B cell (primary cell): ENCODE measurements around the gene PNKP. TPM values are rescaled to one million over a fixed set of nuclear protein-coding genes. Genes with fewer than 3 reads are reported as not detected.

ENCODE experiments used
- ATAC-seq: fragments of 200-7000 bp; cut with Tn5 transposase; one replicate; pipeline ENCODE4 v1.10.0; 2021; ENCODE audit warnings: low read depth, mild to moderate bottlenecking, moderate number of reproducible peaks, moderate library complexity
- CTCF ChIA-PET: fragments of 350-600 bp; sonication (Branson Sonifier 250); formaldehyde crosslinking; loops from one replicate; lab custom pipeline; 2021; ENCODE audit warnings: antibody characterized with exemption, inconsistent platforms; lab: Charles Lee
- POLR2A ChIA-PET: fragments of 350-600 bp; sonication (Branson Sonifier 250); formaldehyde crosslinking; loops from one replicate; lab custom pipeline; 2021; ENCODE audit warnings: antibody characterized with exemption; lab: Charles Lee
- DNase-seq: peaks from one replicate; pipeline ENCODE4 v3.0.0; 2013
- H2AFZ ChIP-seq: 2 replicates; pipeline ENCODE4 v1.6.1; 2012; ENCODE audit warnings: mild to moderate bottlenecking, low read depth, low read length; ENCODE audit not compliant: insufficient read depth, poor library complexity, severe bottlenecking
- H3K27ac ChIP-seq, 2 donors: 1 replicate in 1 of 2; 2 replicates in 1 of 2; pipeline ENCODE4 v1.5.1; 2012 to 2013; ENCODE audit warnings: low read length in 2 of 2, mild to moderate bottlenecking in 2 of 2, moderate library complexity in 1 of 2
- H3K27me3 ChIP-seq, 4 experiments: fragments of 200-600 bp in 1 of 4; sonication (generic) in 1 of 4; replicated peaks in 1 of 4; 1 replicate in 2 of 4; 2 replicates in 2 of 4; pipeline versions ENCODE4 v1.6.1 to v1.7.0; 2013 to 2016; ENCODE audit warnings: low read length in 3 of 4, mild to moderate bottlenecking in 2 of 4, mixed read lengths in 1 of 4, moderate library complexity in 1 of 4; ENCODE audit not compliant: insufficient read depth in 4 of 4, control insufficient read depth in 3 of 4; ENCODE audit errors: control extremely low read depth in 1 of 4
- H3K36me3 ChIP-seq, 2 experiments: replicated peaks in 1 of 2; 1 replicate in 1 of 2; 2 replicates in 1 of 2; pipeline versions ENCODE4 v1.6.1 to v1.7.1; 2013; ENCODE audit warnings: low read length in 1 of 2; ENCODE audit not compliant: insufficient read depth in 2 of 2, control insufficient read depth in 1 of 2; ENCODE audit errors: control extremely low read depth in 1 of 2, extremely low read depth in 1 of 2
- H3K4me1 ChIP-seq, 2 donors: fragments of 200-600 bp in 1 of 2; sonication (generic) in 1 of 2; 1 replicate in 1 of 2; 2 replicates in 1 of 2; pipeline versions ENCODE4 v1.5.1 to v1.6.1; 2013 to 2017; ENCODE audit warnings: low read length in 2 of 2; ENCODE audit not compliant: control insufficient read depth in 2 of 2, insufficient read depth in 2 of 2
- H3K4me2 ChIP-seq: replicated peaks from 2 replicates; pipeline ENCODE3; 2012; ENCODE audit warnings: mild to moderate bottlenecking, low read depth, low read length; ENCODE audit not compliant: poor library complexity, severe bottlenecking
- H3K4me3 ChIP-seq, 5 experiments: fragments of 200-600 bp in 1 of 5; sonication (generic) in 1 of 5; 1 replicate in 3 of 5; 2 replicates in 2 of 5; pipeline versions ENCODE4 v1.5.1 to v1.7.0; 2011 to 2016; ENCODE audit warnings: low read length in 4 of 5, mild to moderate bottlenecking in 4 of 5, low read depth in 2 of 5, control low read depth in 1 of 5, moderate library complexity in 1 of 5; ENCODE audit not compliant: insufficient read depth in 1 of 5; ENCODE audit errors: control extremely low read depth in 1 of 5, extremely low read depth in 1 of 5
- H3K79me2 ChIP-seq: fragments of 200-600 bp; sonication (generic); one replicate; pipeline ENCODE4 v1.6.0; 2016; ENCODE audit warnings: low read length; ENCODE audit not compliant: control insufficient read depth, insufficient read depth
- H3K9ac ChIP-seq: fragments of 200-600 bp; sonication (generic); 2 replicates; pipeline ENCODE4 v1.6.1; 2017; ENCODE audit warnings: mild to moderate bottlenecking, low read length, moderate library complexity
- H3K9me3 ChIP-seq, 3 donors: one replicate each; pipeline versions ENCODE4 v1.6.1 to v1.7.1; 2013; ENCODE audit warnings: low read length in 2 of 3; ENCODE audit not compliant: control insufficient read depth in 2 of 3, insufficient read depth in 1 of 3; ENCODE audit errors: control extremely low read depth in 1 of 3
- H4K20me1 ChIP-seq: 2 replicates; pipeline ENCODE4 v1.6.0; 2012; ENCODE audit warnings: mild to moderate bottlenecking, low read length; ENCODE audit not compliant: insufficient read depth, control insufficient read depth, poor library complexity, severe bottlenecking
- H3K27ac Mint-ChIP-seq: one replicate; pipeline ENCODE4 v1.8.0; 2021; ENCODE audit warnings: mixed read lengths
- H3K27me3 Mint-ChIP-seq: one replicate; pipeline ENCODE4 v1.8.0; 2021; ENCODE audit warnings: mixed read lengths
- H3K4me1 Mint-ChIP-seq: one replicate; pipeline ENCODE4 v1.8.0; 2021; ENCODE audit warnings: mixed read lengths
- H3K4me3 Mint-ChIP-seq: one replicate; pipeline ENCODE4 v1.8.0; 2021; ENCODE audit warnings: mixed read lengths
- H3K9me3 Mint-ChIP-seq: one replicate; pipeline ENCODE4 v1.8.0; 2022; ENCODE audit warnings: mixed read lengths; ENCODE audit not compliant: insufficient read depth
- EZH2 ChIP-seq: IDR thresholded peaks from 2 replicates; pipeline ENCODE4 v1.6.1; 2012; ENCODE audit warnings: borderline replicate concordance, low read depth, mild to moderate bottlenecking, moderate library complexity, low read length; ENCODE audit not compliant: insufficient read depth, poor library complexity, severe bottlenecking
- WGBS: methylation state at CpG from one replicate; pipeline ENCODE4 v1.1.5; 2013; ENCODE audit warnings: missing lambda C conversion rate; ENCODE audit not compliant: insufficient coverage; 5-methylcytosine and 5-hydroxymethylcytosine counted together
- intact Hi-C: fragments of 100-400 bp; cut with micrococcal nuclease; formaldehyde crosslinking; loops from one replicate; pipeline ENCODE4 v1.10.0; 2022
- polyA plus RNA-seq: library from polyadenylated mRNA; depleted of rRNA; stranded (reverse); fragments of >200 nt; gene quantifications from 2 replicates; pipeline ENCODE4 v1.2.3, GENCODE V29; 2012
- total RNA-seq, 2 donors: library from RNA; stranded (reverse); fragments of 120-200 nt in 1 of 2; gene quantifications; 1 replicate in 1 of 2; 2 replicates in 1 of 2; pipeline versions ENCODE4 v1.2.3 to v1.2.4, GENCODE V29; 2013 to 2022
- TF ChIP-seq, protein P1 (sequence below): fragments of 200-600 bp; IDR thresholded peaks from one replicate; pipeline ENCODE4 v1.8.0; 2022; ENCODE audit warnings: antibody characterized with exemption, mild to moderate bottlenecking

PNKP gene
- total and polyA plus RNA-seq, 2 donors (not counting 1 experiment from before 2014, with no cell fraction given), result 173 to 274 TPM

DNA sequence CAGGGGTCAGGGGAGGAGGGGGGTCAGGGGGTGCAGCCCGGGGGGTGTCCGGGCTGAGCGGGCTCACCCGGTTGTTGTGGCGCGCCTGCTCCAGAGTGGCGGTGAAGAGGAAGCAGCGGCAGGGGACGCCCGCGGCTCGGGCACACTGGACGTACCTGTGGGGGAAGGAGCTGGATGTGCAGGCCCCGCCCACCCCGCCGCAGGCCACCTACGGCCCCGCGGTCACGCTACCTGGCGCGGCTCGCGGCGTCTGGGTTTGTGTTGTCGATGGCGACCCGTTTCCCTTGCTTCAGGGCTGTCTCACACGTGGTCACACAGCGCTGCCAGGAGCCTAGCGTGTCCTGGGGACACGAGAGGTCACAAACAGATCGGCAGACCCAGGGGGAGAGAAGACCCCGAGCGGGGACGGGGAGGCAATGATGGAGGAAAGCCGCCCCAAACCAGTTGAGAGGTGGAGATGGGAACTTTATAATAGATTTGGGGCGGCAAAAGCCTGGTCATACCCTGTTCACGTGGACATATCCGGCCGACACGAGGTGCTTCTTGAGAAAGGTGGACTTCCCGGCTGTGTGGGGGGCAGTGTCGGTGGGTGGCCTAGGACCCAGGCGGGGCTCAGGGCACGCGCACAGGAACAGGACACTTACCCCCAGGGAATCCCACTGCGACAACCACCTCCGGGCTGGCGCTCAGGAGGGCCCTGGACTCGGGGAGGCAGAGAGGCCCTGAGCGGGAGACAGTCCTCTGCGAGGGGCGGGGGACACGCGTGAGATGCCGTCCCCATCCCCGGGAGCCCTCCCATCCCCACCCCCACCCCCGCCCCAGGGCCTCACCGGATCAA is 5.6 kb downstream of the PNKP start:
- H3K36me3 ChIP-seq, result peaks cover 0 to 70% of the 10 kb centered on the region in 2 experiments
- H3K9me3 ChIP-seq, result no peaks in the 10 kb centered on the region
- ChIA-PET POLR2A (interaction anchor here (0.6 to 1.5 kb wide), 3 partner anchors 10 to 223 kb away, joined by 3 to 7 read pairs (median 4); partner anchors contain the start of gene PTOV1), CTCF (interaction anchor here (0.6 kb wide), 1 partner anchor 588 kb away, joined by 3 read pairs; no protein-coding TSS in a partner anchor)
- no peaks in the 10 kb centered on the region for H3K9me3 Mint-ChIP-seq
- H4K20me1 ChIP-seq, result peaks cover 84% of the 10 kb centered on the region
- no peaks in the 10 kb centered on the region for H3K27me3 Mint-ChIP-seq
- intact Hi-C loops, result no loop called here
- H3K27ac Mint-ChIP-seq, result no peak overlapping the region
- peaks cover 8 to 17% of the 10 kb centered on the region in 2 donors for H3K4me1 ChIP-seq
- no peak overlapping the region for H3K9ac ChIP-seq
- H2AFZ ChIP-seq, result no peak overlapping the region
- no peak for ATAC-seq
- no peak overlapping the region for H3K4me2 ChIP-seq
- no peaks in the 10 kb centered on the region for H3K27me3 ChIP-seq
- TF ChIP-seq, protein P1, sequence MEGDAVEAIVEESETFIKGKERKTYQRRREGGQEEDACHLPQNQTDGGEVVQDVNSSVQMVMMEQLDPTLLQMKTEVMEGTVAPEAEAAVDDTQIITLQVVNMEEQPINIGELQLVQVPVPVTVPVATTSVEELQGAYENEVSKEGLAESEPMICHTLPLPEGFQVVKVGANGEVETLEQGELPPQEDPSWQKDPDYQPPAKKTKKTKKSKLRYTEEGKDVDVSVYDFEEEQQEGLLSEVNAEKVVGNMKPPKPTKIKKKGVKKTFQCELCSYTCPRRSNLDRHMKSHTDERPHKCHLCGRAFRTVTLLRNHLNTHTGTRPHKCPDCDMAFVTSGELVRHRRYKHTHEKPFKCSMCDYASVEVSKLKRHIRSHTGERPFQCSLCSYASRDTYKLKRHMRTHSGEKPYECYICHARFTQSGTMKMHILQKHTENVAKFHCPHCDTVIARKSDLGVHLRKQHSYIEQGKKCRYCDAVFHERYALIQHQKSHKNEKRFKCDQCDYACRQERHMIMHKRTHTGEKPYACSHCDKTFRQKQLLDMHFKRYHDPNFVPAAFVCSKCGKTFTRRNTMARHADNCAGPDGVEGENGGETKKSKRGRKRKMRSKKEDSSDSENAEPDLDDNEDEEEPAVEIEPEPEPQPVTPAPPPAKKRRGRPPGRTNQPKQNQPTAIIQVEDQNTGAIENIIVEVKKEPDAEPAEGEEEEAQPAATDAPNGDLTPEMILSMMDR, result no peak
- no peak for TF ChIP-seq EZH2
- peaks cover 26% of the 10 kb centered on the region for H3K4me1 Mint-ChIP-seq
- DNase-seq, result peak; percentile 36
- 95% methylated on average over 45 of the region's 60 CpGs for WGBS
- no peak overlapping the region for H3K4me3 Mint-ChIP-seq
- H3K27ac ChIP-seq, result no peak overlapping the region
- H3K4me3 ChIP-seq, result no peak overlapping the region
- peaks cover 43% of the 10 kb centered on the region for H3K79me2 ChIP-seq

DNA sequence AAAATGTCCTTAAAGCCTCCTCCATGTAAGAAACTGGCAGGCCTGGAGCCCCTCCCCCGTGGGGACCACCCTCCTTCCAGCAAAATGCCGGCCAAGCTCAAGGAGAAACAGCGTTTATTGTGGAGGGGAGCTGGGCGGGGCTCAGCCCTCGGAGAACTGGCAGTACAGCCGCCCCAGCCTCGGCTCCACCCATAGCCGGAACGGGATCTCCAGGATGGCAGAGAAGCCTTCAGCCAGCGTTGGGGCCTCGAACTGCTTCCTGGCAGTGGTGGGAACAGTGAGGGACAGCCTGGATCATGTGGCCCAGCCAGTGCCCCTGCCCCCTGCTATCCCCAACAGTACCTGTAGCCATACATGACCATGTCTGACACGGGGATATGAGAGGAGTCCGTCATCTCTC is 6.3 kb downstream of the PNKP start:
- no peak overlapping the region for H2AFZ ChIP-seq
- intact Hi-C loops, result no loop called here
- 89% methylated on average over 8 of the region's 13 CpGs for WGBS
- ChIA-PET CTCF (interaction anchor here (0.6 kb wide), 1 partner anchor 587 kb away, joined by 3 read pairs; no protein-coding TSS in a partner anchor), POLR2A (interaction anchor here (0.7 to 1.5 kb wide), 2 partner anchors 10 to 38 kb away, joined by 3 to 7 read pairs; partner anchors contain the start of gene PTOV1)
- no peak overlapping the region for H3K4me2 ChIP-seq
- peaks cover 86% of the 10 kb centered on the region for H4K20me1 ChIP-seq
- TF ChIP-seq, protein P1, result no peak
- TF ChIP-seq EZH2, result no peak
- Mint-ChIP-seq H3K27me3 (no peaks in the 10 kb centered on the region), H3K4me1 (peaks cover 20% of the 10 kb centered on the region), H3K4me3 (no peak overlapping the region), H3K9me3 (no peaks in the 10 kb centered on the region), H3K27ac (no peak overlapping the region)
- peak; percentile 32 for DNase-seq
- H3K27me3 ChIP-seq, result no peaks in the 10 kb centered on the region
- no peak overlapping the region for H3K27ac ChIP-seq
- peaks cover 1 to 11% of the 10 kb centered on the region in 2 donors for H3K4me1 ChIP-seq
- no peak overlapping the region for H3K9ac ChIP-seq
- no peaks in the 10 kb centered on the region for H3K9me3 ChIP-seq
- peaks cover 36% of the 10 kb centered on the region for H3K79me2 ChIP-seq
- ATAC-seq, result no peak
- no peak overlapping the region for H3K4me3 ChIP-seq
- peaks cover 0 to 73% of the 10 kb centered on the region in 2 experiments for H3K36me3 ChIP-seq
